ENCODE data around the gene ASIC1.

- TF ChIP-seq, protein P1, sequence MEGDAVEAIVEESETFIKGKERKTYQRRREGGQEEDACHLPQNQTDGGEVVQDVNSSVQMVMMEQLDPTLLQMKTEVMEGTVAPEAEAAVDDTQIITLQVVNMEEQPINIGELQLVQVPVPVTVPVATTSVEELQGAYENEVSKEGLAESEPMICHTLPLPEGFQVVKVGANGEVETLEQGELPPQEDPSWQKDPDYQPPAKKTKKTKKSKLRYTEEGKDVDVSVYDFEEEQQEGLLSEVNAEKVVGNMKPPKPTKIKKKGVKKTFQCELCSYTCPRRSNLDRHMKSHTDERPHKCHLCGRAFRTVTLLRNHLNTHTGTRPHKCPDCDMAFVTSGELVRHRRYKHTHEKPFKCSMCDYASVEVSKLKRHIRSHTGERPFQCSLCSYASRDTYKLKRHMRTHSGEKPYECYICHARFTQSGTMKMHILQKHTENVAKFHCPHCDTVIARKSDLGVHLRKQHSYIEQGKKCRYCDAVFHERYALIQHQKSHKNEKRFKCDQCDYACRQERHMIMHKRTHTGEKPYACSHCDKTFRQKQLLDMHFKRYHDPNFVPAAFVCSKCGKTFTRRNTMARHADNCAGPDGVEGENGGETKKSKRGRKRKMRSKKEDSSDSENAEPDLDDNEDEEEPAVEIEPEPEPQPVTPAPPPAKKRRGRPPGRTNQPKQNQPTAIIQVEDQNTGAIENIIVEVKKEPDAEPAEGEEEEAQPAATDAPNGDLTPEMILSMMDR (IDR thresholded peaks at IDR 0.05): no peak
- no peak for TF ChIP-seq POLR2A (IDR thresholded peaks at IDR 0.05)
Observed at GRCh38 chr12:50106907-50107306, 49.5 kb downstream of the ASIC1 start.
